ENCODE data around the gene DSCAM.

DSCAM gene

DNA sequence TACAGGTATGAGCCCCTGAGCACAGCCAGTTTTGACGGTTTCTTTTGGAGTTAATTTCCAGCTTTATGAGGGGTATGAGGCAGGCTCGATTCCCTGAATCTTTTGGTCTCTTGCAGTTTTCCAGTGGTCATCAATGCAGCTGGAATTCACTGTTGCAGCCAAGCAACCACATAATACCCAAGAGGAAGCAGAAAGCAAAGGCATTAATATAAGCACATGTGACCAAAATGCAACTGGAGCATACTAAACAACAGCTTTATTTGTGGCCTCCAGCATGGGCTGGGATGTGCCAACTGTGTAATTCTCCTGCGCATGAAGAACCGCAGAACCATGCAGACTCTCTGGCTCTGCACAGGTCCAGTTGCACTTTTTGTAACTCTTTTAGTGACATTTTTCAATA lies 33.0 kb downstream of the DSCAM start:
- TF ChIP-seq, protein P1, sequence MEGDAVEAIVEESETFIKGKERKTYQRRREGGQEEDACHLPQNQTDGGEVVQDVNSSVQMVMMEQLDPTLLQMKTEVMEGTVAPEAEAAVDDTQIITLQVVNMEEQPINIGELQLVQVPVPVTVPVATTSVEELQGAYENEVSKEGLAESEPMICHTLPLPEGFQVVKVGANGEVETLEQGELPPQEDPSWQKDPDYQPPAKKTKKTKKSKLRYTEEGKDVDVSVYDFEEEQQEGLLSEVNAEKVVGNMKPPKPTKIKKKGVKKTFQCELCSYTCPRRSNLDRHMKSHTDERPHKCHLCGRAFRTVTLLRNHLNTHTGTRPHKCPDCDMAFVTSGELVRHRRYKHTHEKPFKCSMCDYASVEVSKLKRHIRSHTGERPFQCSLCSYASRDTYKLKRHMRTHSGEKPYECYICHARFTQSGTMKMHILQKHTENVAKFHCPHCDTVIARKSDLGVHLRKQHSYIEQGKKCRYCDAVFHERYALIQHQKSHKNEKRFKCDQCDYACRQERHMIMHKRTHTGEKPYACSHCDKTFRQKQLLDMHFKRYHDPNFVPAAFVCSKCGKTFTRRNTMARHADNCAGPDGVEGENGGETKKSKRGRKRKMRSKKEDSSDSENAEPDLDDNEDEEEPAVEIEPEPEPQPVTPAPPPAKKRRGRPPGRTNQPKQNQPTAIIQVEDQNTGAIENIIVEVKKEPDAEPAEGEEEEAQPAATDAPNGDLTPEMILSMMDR (IDR thresholded peaks at IDR 0.05; ENCODE audit: extremely low read depth, insufficient read depth, missing control alignments) = no peak
- no peak for DNase-seq (ENCODE audit: low spot score)
- in situ Hi-C loops (cut with MboI; ENCODE audit: low pct_unique_long_range_greater_than_20kb, low sequenced_read_pairs, unreplicated experiment) = no loop called here

DNA sequence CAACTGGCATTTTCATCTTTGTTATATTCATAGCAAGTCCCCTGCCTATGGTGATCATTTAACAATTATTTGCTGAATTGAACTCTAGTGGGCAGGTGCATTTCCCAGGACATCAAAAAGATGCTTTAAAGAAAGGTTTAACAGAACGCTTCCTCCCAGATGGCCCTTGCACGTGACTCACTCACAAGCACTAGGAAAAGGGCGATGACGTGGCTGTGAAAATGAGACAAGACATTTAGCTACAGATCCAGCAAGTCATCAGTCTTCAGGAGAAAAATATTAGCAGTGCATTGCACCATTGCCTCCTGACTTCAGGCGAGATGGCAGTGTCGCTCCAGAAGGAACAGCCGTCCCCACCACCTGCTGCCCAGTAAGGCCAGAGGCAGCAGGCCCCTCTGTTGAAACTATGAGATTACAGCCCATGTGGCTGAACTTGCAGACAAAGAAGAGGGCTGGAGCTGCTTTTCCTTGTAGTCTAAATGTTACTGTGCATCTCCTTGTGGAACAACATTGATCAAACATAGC lies 37.2 kb downstream of the DSCAM start:
- DNase-seq (ENCODE audit: low spot score) = no peak
- TF ChIP-seq, protein P1 (IDR thresholded peaks at IDR 0.05; ENCODE audit: extremely low read depth, insufficient read depth, missing control alignments) = no peak
- in situ Hi-C loops (cut with MboI; ENCODE audit: low pct_unique_long_range_greater_than_20kb, low sequenced_read_pairs, unreplicated experiment) = no loop called here

DNA sequence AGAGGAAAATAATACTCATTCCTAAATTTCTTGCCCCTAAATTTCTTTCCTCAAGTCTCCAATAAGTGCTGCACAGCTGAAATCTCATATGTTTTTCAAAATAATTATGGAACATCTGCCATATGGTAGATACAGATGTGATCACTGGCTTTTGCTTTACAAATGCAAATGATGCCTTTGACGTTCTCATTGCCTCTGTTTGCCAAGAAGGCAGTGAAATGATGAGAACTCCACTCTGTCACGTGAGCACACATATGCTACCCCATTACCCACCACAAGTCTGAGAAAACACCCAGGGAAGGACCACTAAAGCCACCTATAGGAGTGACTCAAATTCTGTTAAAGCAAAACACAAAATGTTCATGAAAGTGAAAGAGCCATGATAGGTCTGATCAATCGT lies 43.9 kb downstream of the DSCAM start:
- no peak for DNase-seq (ENCODE audit: low spot score)
- in situ Hi-C loops (cut with MboI; ENCODE audit: low pct_unique_long_range_greater_than_20kb, low sequenced_read_pairs, unreplicated experiment) = no loop called here
- TF ChIP-seq, protein P1 (IDR thresholded peaks at IDR 0.05; ENCODE audit: extremely low read depth, insufficient read depth, missing control alignments) = no peak

DNA sequence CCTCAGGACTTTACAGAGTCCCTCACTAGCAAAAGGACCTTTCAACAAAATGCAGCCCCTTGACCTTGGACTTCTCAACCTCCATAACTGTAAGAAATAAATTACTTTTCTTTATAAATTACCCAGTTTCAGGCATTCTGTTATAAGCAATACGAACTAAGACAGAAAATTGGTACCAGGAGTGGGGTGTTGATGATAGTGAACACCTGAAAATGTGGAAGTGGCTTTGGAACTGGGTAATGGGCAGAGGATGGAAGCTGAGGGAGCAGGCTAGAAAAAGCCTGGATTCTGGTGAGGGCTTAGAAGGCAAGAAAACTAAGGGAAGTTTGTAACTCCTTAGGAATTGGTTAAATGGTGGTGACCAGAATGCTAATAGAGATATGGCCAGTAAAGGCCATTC lies 46.8 kb downstream of the DSCAM start:
- in situ Hi-C loops (cut with MboI; ENCODE audit: low pct_unique_long_range_greater_than_20kb, low sequenced_read_pairs, unreplicated experiment) = no loop called here
- TF ChIP-seq, protein P1 (IDR thresholded peaks at IDR 0.05; ENCODE audit: extremely low read depth, insufficient read depth, missing control alignments) = no peak
- DNase-seq (ENCODE audit: low spot score) = no peak

DNA sequence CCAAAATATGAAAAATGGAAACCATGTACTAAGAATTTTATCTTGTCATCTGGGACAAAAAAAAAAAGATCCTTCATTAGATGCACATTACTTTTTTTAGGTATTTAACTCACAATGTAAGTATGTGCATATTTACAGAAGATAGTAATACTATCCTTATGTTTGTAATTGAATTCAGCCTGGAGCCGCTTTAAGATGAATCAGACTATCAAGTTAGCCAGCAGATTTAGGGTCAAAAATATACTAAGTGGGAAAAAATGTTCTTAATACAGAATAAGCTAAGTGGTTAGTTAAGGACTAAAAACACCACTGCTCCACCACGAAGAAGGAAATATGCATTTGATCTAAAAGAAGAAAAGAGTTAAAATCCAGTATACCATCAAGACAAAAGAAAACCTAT lies 49.1 kb downstream of the DSCAM start:
- TF ChIP-seq, protein P1 (IDR thresholded peaks at IDR 0.05; ENCODE audit: extremely low read depth, insufficient read depth, missing control alignments) = no peak
- DNase-seq (ENCODE audit: low spot score) = no peak
- in situ Hi-C loops (cut with MboI; ENCODE audit: low pct_unique_long_range_greater_than_20kb, low sequenced_read_pairs, unreplicated experiment) = no loop called here

DNA sequence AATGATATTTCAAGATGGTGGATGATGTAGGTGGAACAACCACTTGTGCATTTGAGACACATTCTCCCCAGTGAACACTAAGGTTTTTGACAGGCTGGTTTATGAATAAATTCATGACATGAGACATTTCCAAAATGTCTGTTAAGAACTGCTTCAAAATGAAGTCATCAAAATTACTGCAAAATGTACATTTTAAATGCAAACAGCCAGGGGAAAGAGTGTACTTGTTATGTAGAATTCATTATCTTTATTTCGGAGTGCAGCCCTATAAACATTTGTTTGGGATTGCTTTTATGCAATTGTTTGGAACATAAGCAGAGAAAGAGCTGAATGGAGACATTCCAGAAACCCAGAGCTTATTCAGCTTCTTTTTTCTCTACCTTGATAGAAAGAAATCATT lies 49.5 kb downstream of the DSCAM start:
- in situ Hi-C loops (cut with MboI; ENCODE audit: low pct_unique_long_range_greater_than_20kb, low sequenced_read_pairs, unreplicated experiment) = no loop called here
- TF ChIP-seq, protein P1 (IDR thresholded peaks at IDR 0.05; ENCODE audit: extremely low read depth, insufficient read depth, missing control alignments) = no peak
- no peak for DNase-seq (ENCODE audit: low spot score)

DNA sequence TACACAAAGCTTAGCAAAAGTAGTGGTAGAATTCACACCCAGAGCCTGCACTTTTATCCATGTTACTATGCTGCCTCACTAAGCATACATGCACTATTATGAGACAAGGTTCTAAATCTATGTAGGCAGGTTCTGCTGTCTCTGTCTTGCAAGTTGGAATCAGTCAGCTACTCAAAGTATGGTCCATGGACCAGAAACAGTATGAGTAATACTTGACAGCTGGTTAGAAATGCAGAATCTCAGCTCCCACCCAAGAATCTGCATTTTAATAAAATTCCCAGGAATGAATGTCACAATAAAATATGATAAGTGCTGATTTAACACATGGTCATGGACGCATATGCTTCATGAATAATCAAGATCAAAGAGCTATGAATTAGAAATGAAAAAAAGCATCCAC lies 50.5 kb downstream of the DSCAM start:
- TF ChIP-seq, protein P1 (IDR thresholded peaks at IDR 0.05; ENCODE audit: extremely low read depth, insufficient read depth, missing control alignments) = no peak
- in situ Hi-C loops (cut with MboI; ENCODE audit: low pct_unique_long_range_greater_than_20kb, low sequenced_read_pairs, unreplicated experiment) = no loop called here
- DNase-seq (ENCODE audit: low spot score) = no peak

Measured in GM13977 (cell line).